Liver (tissue), 9 donors: ENCODE data around the gene CDK11B. TPM values are rescaled to one million over a fixed set of nuclear protein-coding genes. Genes with fewer than 3 reads are reported as not detected.

Source experiments
- DNase-seq: peaks from one replicate; pipeline ENCODE4 v3.0.0-alpha.2; 2017; ENCODE audit warnings: low spot score
- H3K27ac ChIP-seq, 2 donors: one replicate each; pipeline ENCODE4 v1.7.0; 2013; ENCODE audit warnings: inconsistent platforms in 2 of 2, low read length in 2 of 2, control low read depth in 1 of 2, low read depth in 1 of 2, mild to moderate bottlenecking in 1 of 2
- H3K27me3 ChIP-seq, 4 donors: one replicate each; pipeline versions ENCODE4 v1.6.1 to v1.7.0; 2013; ENCODE audit warnings: low read length in 3 of 4, inconsistent platforms in 1 of 4, mild to moderate bottlenecking in 1 of 4, moderate library complexity in 1 of 4; ENCODE audit not compliant: control insufficient read depth in 4 of 4, insufficient read depth in 4 of 4
- H3K36me3 ChIP-seq, 4 donors: one replicate each; pipeline versions ENCODE4 v1.6.1 to v1.7.0; 2013; ENCODE audit warnings: low read length in 3 of 4, mild to moderate bottlenecking in 3 of 4, low read depth in 1 of 4, moderate library complexity in 1 of 4; ENCODE audit not compliant: control insufficient read depth in 4 of 4, insufficient read depth in 3 of 4
- H3K4me1 ChIP-seq, 4 donors: one replicate each; pipeline versions ENCODE4 v1.6.1 to v1.7.0; 2013; ENCODE audit warnings: low read length in 3 of 4, mild to moderate bottlenecking in 3 of 4, moderate library complexity in 1 of 4; ENCODE audit not compliant: control insufficient read depth in 4 of 4, insufficient read depth in 4 of 4
- H3K4me3 ChIP-seq, 3 donors: one replicate each; pipeline versions ENCODE4 v1.6.1 to v1.7.0; 2013; ENCODE audit warnings: low read length in 3 of 3, control low read depth in 1 of 3, low read depth in 1 of 3, mild to moderate bottlenecking in 1 of 3
- H3K9ac ChIP-seq, 2 donors: one replicate each; pipeline ENCODE4 v1.7.0; 2013; ENCODE audit warnings: low read length in 2 of 2, mild to moderate bottlenecking in 2 of 2, moderate library complexity in 2 of 2, control low read depth in 1 of 2, low read depth in 1 of 2
- H3K9me3 ChIP-seq, 4 donors: one replicate each; pipeline versions ENCODE4 v1.6.1 to v1.7.0; 2013; ENCODE audit warnings: low read length in 3 of 4; ENCODE audit not compliant: control insufficient read depth in 4 of 4
- ATF3 ChIP-seq: IDR thresholded peaks from 2 replicates; pipeline ENCODE4 v1.6.1; 2016; ENCODE audit warnings: antibody characterized with exemption
- FOXA1 ChIP-seq: IDR thresholded peaks from 2 replicates; pipeline ENCODE4 v1.6.1; 2016; ENCODE audit warnings: antibody characterized with exemption
- GABPA ChIP-seq, 2 donors: IDR thresholded peaks in 1 of 2; conservative IDR thresholded peaks in 1 of 2; 2 replicates each; pipeline ENCODE4 v1.6.1; 2016; ENCODE audit warnings: antibody characterized with exemption in 2 of 2, mild to moderate bottlenecking in 1 of 2, moderate library complexity in 1 of 2
- HNF4A ChIP-seq, 2 donors: conservative IDR thresholded peaks; 2 replicates each; pipeline ENCODE4 v1.6.1; 2016; ENCODE audit warnings: antibody characterized with exemption in 2 of 2, mild to moderate bottlenecking in 2 of 2
- HNF4G ChIP-seq: IDR thresholded peaks from 2 replicates; pipeline ENCODE4 v1.6.1; 2016; ENCODE audit warnings: antibody characterized with exemption
- MAX ChIP-seq: IDR thresholded peaks from 2 replicates; pipeline ENCODE4 v1.6.1; 2016; ENCODE audit warnings: antibody characterized with exemption
- NR2F2 ChIP-seq: IDR thresholded peaks from 2 replicates; pipeline ENCODE4 v1.6.1; 2016; ENCODE audit warnings: antibody characterized with exemption
- RAD21 ChIP-seq, 2 donors: IDR thresholded peaks; 2 replicates each; pipeline ENCODE4 v1.6.1; 2016; ENCODE audit warnings: antibody characterized with exemption in 2 of 2, mild to moderate bottlenecking in 2 of 2
- REST ChIP-seq: IDR thresholded peaks from 2 replicates; pipeline ENCODE4 v1.6.1; 2016; ENCODE audit warnings: antibody characterized with exemption, mild to moderate bottlenecking
- RXRA ChIP-seq, 2 donors: IDR thresholded peaks; 2 replicates each; pipeline ENCODE4 v1.6.1; 2017 to 2018; ENCODE audit warnings: antibody characterized with exemption in 2 of 2, mild to moderate bottlenecking in 1 of 2
- SP1 ChIP-seq: IDR thresholded peaks from 2 replicates; pipeline ENCODE4 v1.6.1; 2018; ENCODE audit warnings: antibody characterized with exemption, mild to moderate bottlenecking
- YY1 ChIP-seq: IDR thresholded peaks from 2 replicates; pipeline ENCODE4 v1.6.1; 2016; ENCODE audit warnings: antibody characterized with exemption, mild to moderate bottlenecking
- ZBTB33 ChIP-seq: IDR thresholded peaks from 2 replicates; pipeline ENCODE4 v1.6.1; 2016; ENCODE audit warnings: antibody characterized with exemption
- WGBS: extraction: QIAGEN DNeasy Blood & Tissue Kit; methylation state at CpG from one replicate; pipeline ENCODE4 v1.1.7; 2013; 5-methylcytosine and 5-hydroxymethylcytosine counted together
- polyA plus RNA-seq, 2 donors: library from polyadenylated mRNA; stranded (reverse) in 1 of 2; unstranded in 1 of 2; fragments of 200-250 nt in 1 of 2; fragments of >200 nt in 1 of 2; fragmentation: Nextera tagmentation in 1 of 2; extraction: Ambion mirVana in 1 of 2; gene quantifications; one replicate each; pipeline versions ENCODE4 v1.2.1 to v1.2.3, GENCODE V29; 2013 to 2015
- total RNA-seq, 2 donors: library from RNA; depleted of rRNA; stranded (reverse); fragments of >200 nt; gene quantifications; one replicate each; pipeline ENCODE4 v1.2.3, GENCODE V29; 2014
- donor health status: healthy.
- donor health status: healthy.
- donor health status: healthy.
- donor health status: healthy.
- donor health status: healthy.

Gene CDK11B
- total and polyA plus RNA-seq, 4 donors: 5.1 to 12.2 (median 7.4) TPM

GRCh38 chr1:1599030-1599934, 59.5 kb downstream of the CDK11B start:
- 10% methylated on average over 111 of the region's 111 CpGs for WGBS
- H3K36me3 ChIP-seq: no peaks in the 10 kb centered on the region
- H3K4me3 ChIP-seq: peak overlapping the region in 1 of 3 donors; percentile 58
- no peak for TF ChIP-seq YY1
- no peak for TF ChIP-seq ZBTB33
- TF ChIP-seq FOXA1: no peak
- no peak for TF ChIP-seq GABPA (IDR thresholded peaks at IDR 0.05 in 1 of 2, conservative IDR thresholded peaks at IDR 0.05 in 1 of 2)
- TF ChIP-seq RAD21 (IDR thresholded peaks at IDR 0.05): no peak
- TF ChIP-seq HNF4G: no peak
- TF ChIP-seq RXRA (IDR thresholded peaks at IDR 0.05): no peak
- TF ChIP-seq HNF4A (conservative IDR thresholded peaks at IDR 0.05): no peak
- TF ChIP-seq NR2F2: no peak
- H3K4me1 ChIP-seq: peaks cover 2 to 22% (median 13%) of the 10 kb centered on the region in 4 donors
- peaks cover 0 to 11% (median 2%) of the 10 kb centered on the region in 4 donors for H3K27me3 ChIP-seq
- no peak for DNase-seq
- H3K27ac ChIP-seq: no peak overlapping the region
- no peaks in the 10 kb centered on the region for H3K9me3 ChIP-seq
- no peak overlapping the region for H3K9ac ChIP-seq

GRCh38 chr1:1598720-1599029, 60.1 kb downstream of the CDK11B start:
- no peak for DNase-seq
- Histone ChIP-seq H3K36me3 (no peaks in the 10 kb centered on the region), H3K4me1 (peaks cover 2 to 22% (median 13%) of the 10 kb centered on the region in 4 donors), H3K4me3 (no peak overlapping the region), H3K27ac (no peak overlapping the region), H3K9ac (no peak overlapping the region), H3K27me3 (peaks cover 0 to 11% (median 2%) of the 10 kb centered on the region in 4 donors), H3K9me3 (no peaks in the 10 kb centered on the region)
- whole genome bisulfite sequencing: 79% methylated on average over 13 of the region's 13 CpGs
- TF ChIP-seq SP1 (no peak), ATF3 (no peak), REST (no peak), MAX (no peak), HNF4G (no peak), ZBTB33 (no peak)
